Liver (tissue), 9 donors: Measurements from ENCODE around the gene CASTOR1. TPM values are rescaled to one million over a fixed set of nuclear protein-coding genes. Genes with fewer than 3 reads are reported as not detected.

Source experiments
- DNase-seq: peaks from one replicate; pipeline ENCODE4 v3.0.0-alpha.2; 2017; ENCODE audit warnings: low spot score
- H3K27ac ChIP-seq, 2 donors: one replicate each; pipeline ENCODE4 v1.7.0; 2013; ENCODE audit warnings: inconsistent platforms in 2 of 2, low read length in 2 of 2, control low read depth in 1 of 2, low read depth in 1 of 2, mild to moderate bottlenecking in 1 of 2
- H3K27me3 ChIP-seq, 4 donors: one replicate each; pipeline versions ENCODE4 v1.6.1 to v1.7.0; 2013; ENCODE audit warnings: low read length in 3 of 4, inconsistent platforms in 1 of 4, mild to moderate bottlenecking in 1 of 4, moderate library complexity in 1 of 4; ENCODE audit not compliant: control insufficient read depth in 4 of 4, insufficient read depth in 4 of 4
- H3K36me3 ChIP-seq, 4 donors: one replicate each; pipeline versions ENCODE4 v1.6.1 to v1.7.0; 2013; ENCODE audit warnings: low read length in 3 of 4, mild to moderate bottlenecking in 3 of 4, low read depth in 1 of 4, moderate library complexity in 1 of 4; ENCODE audit not compliant: control insufficient read depth in 4 of 4, insufficient read depth in 3 of 4
- H3K4me1 ChIP-seq, 4 donors: one replicate each; pipeline versions ENCODE4 v1.6.1 to v1.7.0; 2013; ENCODE audit warnings: low read length in 3 of 4, mild to moderate bottlenecking in 3 of 4, moderate library complexity in 1 of 4; ENCODE audit not compliant: control insufficient read depth in 4 of 4, insufficient read depth in 4 of 4
- H3K4me3 ChIP-seq, 3 donors: one replicate each; pipeline versions ENCODE4 v1.6.1 to v1.7.0; 2013; ENCODE audit warnings: low read length in 3 of 3, control low read depth in 1 of 3, low read depth in 1 of 3, mild to moderate bottlenecking in 1 of 3
- H3K9ac ChIP-seq, 2 donors: one replicate each; pipeline ENCODE4 v1.7.0; 2013; ENCODE audit warnings: low read length in 2 of 2, mild to moderate bottlenecking in 2 of 2, moderate library complexity in 2 of 2, control low read depth in 1 of 2, low read depth in 1 of 2
- H3K9me3 ChIP-seq, 4 donors: one replicate each; pipeline versions ENCODE4 v1.6.1 to v1.7.0; 2013; ENCODE audit warnings: low read length in 3 of 4; ENCODE audit not compliant: control insufficient read depth in 4 of 4
- ATF3 ChIP-seq: IDR thresholded peaks from 2 replicates; pipeline ENCODE4 v1.6.1; 2016; ENCODE audit warnings: antibody characterized with exemption
- EGR1 ChIP-seq, 2 donors: IDR thresholded peaks; 2 replicates each; pipeline ENCODE4 v1.6.1; 2016 to 2018; ENCODE audit warnings: antibody characterized with exemption in 2 of 2, low read depth in 2 of 2
- FOXA1 ChIP-seq: IDR thresholded peaks from 2 replicates; pipeline ENCODE4 v1.6.1; 2016; ENCODE audit warnings: antibody characterized with exemption
- FOXA2 ChIP-seq: IDR thresholded peaks from 2 replicates; pipeline ENCODE4 v1.6.1; 2016; ENCODE audit warnings: antibody characterized with exemption
- GABPA ChIP-seq, 2 donors: IDR thresholded peaks in 1 of 2; conservative IDR thresholded peaks in 1 of 2; 2 replicates each; pipeline ENCODE4 v1.6.1; 2016; ENCODE audit warnings: antibody characterized with exemption in 2 of 2, mild to moderate bottlenecking in 1 of 2, moderate library complexity in 1 of 2
- HNF4A ChIP-seq, 2 donors: conservative IDR thresholded peaks; 2 replicates each; pipeline ENCODE4 v1.6.1; 2016; ENCODE audit warnings: antibody characterized with exemption in 2 of 2, mild to moderate bottlenecking in 2 of 2
- HNF4G ChIP-seq: IDR thresholded peaks from 2 replicates; pipeline ENCODE4 v1.6.1; 2016; ENCODE audit warnings: antibody characterized with exemption
- JUND ChIP-seq, 2 donors: IDR thresholded peaks; 2 replicates each; pipeline ENCODE4 v1.6.1; 2016; ENCODE audit warnings: antibody characterized with exemption in 2 of 2
- NR2F2 ChIP-seq: IDR thresholded peaks from 2 replicates; pipeline ENCODE4 v1.6.1; 2016; ENCODE audit warnings: antibody characterized with exemption
- REST ChIP-seq: IDR thresholded peaks from 2 replicates; pipeline ENCODE4 v1.6.1; 2016; ENCODE audit warnings: antibody characterized with exemption, mild to moderate bottlenecking
- RXRA ChIP-seq, 2 donors: IDR thresholded peaks; 2 replicates each; pipeline ENCODE4 v1.6.1; 2017 to 2018; ENCODE audit warnings: antibody characterized with exemption in 2 of 2, mild to moderate bottlenecking in 1 of 2
- SP1 ChIP-seq: IDR thresholded peaks from 2 replicates; pipeline ENCODE4 v1.6.1; 2018; ENCODE audit warnings: antibody characterized with exemption, mild to moderate bottlenecking
- TAF1 ChIP-seq: conservative IDR thresholded peaks from 2 replicates; pipeline ENCODE4 v1.6.1; 2016; ENCODE audit warnings: antibody characterized with exemption, mild to moderate bottlenecking
- YY1 ChIP-seq: IDR thresholded peaks from 2 replicates; pipeline ENCODE4 v1.6.1; 2016; ENCODE audit warnings: antibody characterized with exemption, mild to moderate bottlenecking
- WGBS: extraction: QIAGEN DNeasy Blood & Tissue Kit; methylation state at CpG from one replicate; pipeline ENCODE4 v1.1.7; 2013; 5-methylcytosine and 5-hydroxymethylcytosine counted together
- polyA plus RNA-seq, 2 donors: library from polyadenylated mRNA; stranded (reverse) in 1 of 2; unstranded in 1 of 2; fragments of 200-250 nt in 1 of 2; fragments of >200 nt in 1 of 2; fragmentation: Nextera tagmentation in 1 of 2; extraction: Ambion mirVana in 1 of 2; gene quantifications; one replicate each; pipeline versions ENCODE4 v1.2.1 to v1.2.3, GENCODE V29; 2013 to 2015
- total RNA-seq, 2 donors: library from RNA; depleted of rRNA; stranded (reverse); fragments of >200 nt; gene quantifications; one replicate each; pipeline ENCODE4 v1.2.3, GENCODE V29; 2014
- TF ChIP-seq, protein P1 (sequence below): fragments of 150-350 bp; IDR thresholded peaks from 2 replicates; pipeline ENCODE4 v1.5.1; 2017; ENCODE audit warnings: improper control_type of control experiment, low read depth, low read length; ENCODE audit not compliant: missing input control
- TF ChIP-seq, protein P2 (sequence below): IDR thresholded peaks from 2 replicates; pipeline ENCODE4 v1.6.1; 2016; ENCODE audit warnings: antibody characterized with exemption
- donor health status: healthy.
- donor health status: healthy.
- donor health status: healthy.
- donor health status: healthy.
- donor health status: healthy.

The CASTOR1 gene
- total and polyA plus RNA-seq, 4 donors = 1.8 to 5.4 (median 2.4) TPM

DNA sequence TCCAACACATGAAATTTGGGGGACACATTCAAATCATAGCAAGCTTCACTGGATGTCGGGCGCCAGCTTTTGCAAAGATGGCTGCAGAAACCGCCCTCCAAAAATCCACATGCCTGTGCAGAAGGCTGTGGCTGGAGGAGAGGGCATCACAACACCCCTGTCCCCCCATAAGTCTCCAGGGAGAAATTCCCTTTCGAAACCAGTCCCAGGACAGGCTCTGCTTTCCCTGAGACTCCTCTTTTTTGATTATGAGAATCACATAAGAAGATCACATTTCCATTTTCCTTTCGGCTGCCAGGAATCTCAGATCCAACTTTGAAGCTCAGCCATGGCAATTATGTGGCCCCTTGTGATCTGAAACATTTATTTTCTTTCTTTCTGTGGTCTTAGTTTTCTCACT, 52.4 kb downstream of the CASTOR1 start:
- Histone ChIP-seq H3K9ac (no peak overlapping the region), H3K27ac (no peak overlapping the region), H3K4me1 (no peaks in the 10 kb centered on the region), H3K9me3 (no peaks in the 10 kb centered on the region), H3K36me3 (no peaks in the 10 kb centered on the region), H3K4me3 (no peak overlapping the region), H3K27me3 (no peaks in the 10 kb centered on the region)
- 97% methylated on average over 5 of the region's 5 CpGs for WGBS
- TF ChIP-seq HNF4A (conservative IDR thresholded peaks at IDR 0.05) (no peak), TAF1 (no peak), SP1 (no peak), NR2F2 (no peak)
- TF ChIP-seq, protein P1, sequence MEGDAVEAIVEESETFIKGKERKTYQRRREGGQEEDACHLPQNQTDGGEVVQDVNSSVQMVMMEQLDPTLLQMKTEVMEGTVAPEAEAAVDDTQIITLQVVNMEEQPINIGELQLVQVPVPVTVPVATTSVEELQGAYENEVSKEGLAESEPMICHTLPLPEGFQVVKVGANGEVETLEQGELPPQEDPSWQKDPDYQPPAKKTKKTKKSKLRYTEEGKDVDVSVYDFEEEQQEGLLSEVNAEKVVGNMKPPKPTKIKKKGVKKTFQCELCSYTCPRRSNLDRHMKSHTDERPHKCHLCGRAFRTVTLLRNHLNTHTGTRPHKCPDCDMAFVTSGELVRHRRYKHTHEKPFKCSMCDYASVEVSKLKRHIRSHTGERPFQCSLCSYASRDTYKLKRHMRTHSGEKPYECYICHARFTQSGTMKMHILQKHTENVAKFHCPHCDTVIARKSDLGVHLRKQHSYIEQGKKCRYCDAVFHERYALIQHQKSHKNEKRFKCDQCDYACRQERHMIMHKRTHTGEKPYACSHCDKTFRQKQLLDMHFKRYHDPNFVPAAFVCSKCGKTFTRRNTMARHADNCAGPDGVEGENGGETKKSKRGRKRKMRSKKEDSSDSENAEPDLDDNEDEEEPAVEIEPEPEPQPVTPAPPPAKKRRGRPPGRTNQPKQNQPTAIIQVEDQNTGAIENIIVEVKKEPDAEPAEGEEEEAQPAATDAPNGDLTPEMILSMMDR = no peak
- no peak for DNase-seq

GRCh38 chr22:30235687-30236170, 53.6 kb downstream of the CASTOR1 start:
- Histone ChIP-seq H3K9ac (no peak overlapping the region), H3K36me3 (no peaks in the 10 kb centered on the region), H3K4me1 (no peaks in the 10 kb centered on the region), H3K27ac (no peak overlapping the region), H3K27me3 (peaks cover 0 to 3% (median 0%) of the 10 kb centered on the region in 4 donors), H3K9me3 (no peaks in the 10 kb centered on the region), H3K4me3 (no peak overlapping the region)
- no peak for TF ChIP-seq ATF3
- TF ChIP-seq FOXA2 = no peak
- no peak for TF ChIP-seq FOXA1
- TF ChIP-seq TAF1 = no peak
- no peak for TF ChIP-seq YY1
- TF ChIP-seq HNF4A (conservative IDR thresholded peaks at IDR 0.05) = no peak
- no peak for TF ChIP-seq RXRA (IDR thresholded peaks at IDR 0.05)
- TF ChIP-seq, protein P1 = no peak
- TF ChIP-seq, protein P2, sequence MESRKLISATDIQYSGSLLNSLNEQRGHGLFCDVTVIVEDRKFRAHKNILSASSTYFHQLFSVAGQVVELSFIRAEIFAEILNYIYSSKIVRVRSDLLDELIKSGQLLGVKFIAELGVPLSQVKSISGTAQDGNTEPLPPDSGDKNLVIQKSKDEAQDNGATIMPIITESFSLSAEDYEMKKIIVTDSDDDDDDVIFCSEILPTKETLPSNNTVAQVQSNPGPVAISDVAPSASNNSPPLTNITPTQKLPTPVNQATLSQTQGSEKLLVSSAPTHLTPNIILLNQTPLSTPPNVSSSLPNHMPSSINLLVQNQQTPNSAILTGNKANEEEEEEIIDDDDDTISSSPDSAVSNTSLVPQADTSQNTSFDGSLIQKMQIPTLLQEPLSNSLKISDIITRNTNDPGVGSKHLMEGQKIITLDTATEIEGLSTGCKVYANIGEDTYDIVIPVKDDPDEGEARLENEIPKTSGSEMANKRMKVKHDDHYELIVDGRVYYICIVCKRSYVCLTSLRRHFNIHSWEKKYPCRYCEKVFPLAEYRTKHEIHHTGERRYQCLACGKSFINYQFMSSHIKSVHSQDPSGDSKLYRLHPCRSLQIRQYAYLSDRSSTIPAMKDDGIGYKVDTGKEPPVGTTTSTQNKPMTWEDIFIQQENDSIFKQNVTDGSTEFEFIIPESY = no peak
- no peak for TF ChIP-seq GABPA (IDR thresholded peaks at IDR 0.05 in 1 of 2, conservative IDR thresholded peaks at IDR 0.05 in 1 of 2)
- no peak for TF ChIP-seq REST
- no peak for TF ChIP-seq JUND (IDR thresholded peaks at IDR 0.05)
- no peak for TF ChIP-seq EGR1 (IDR thresholded peaks at IDR 0.05; ENCODE audit: low read depth in 2 of 2)
- TF ChIP-seq SP1 = no peak
- TF ChIP-seq HNF4G = no peak
- TF ChIP-seq NR2F2 = no peak
- WGBS = 86% methylated on average over 10 of the region's 10 CpGs
- DNase-seq = no peak
